HepG2 (cell line): ENCODE data around the gene BUB1. TPM values are rescaled to one million over a fixed set of nuclear protein-coding genes. Genes with fewer than 3 reads are reported as not detected.

Source experiments
- ATAC-seq: fragments of 200-7000 bp; cut with Tn5 transposase; 3 replicates; pipeline ENCODE4 v1.9.1; 2020; ENCODE audit warnings: mild to moderate bottlenecking, moderate library complexity
- BruUV-seq: library from RNA; stranded (reverse); fragments of 400-500 nt; replicated peaks from 2 replicates; lab custom pipeline; 2021; lab: Mats Ljungman, UMichigan
- CTCF ChIA-PET: fragments of 300-600 bp; formaldehyde crosslinking; extraction: SDS; loops from one replicate; lab custom pipeline; 2021; ENCODE audit warnings: low total read pairs, inconsistent platforms, low intra/inter-chr PET ratio; lab: Yijun Ruan, JAX
- POLR2A ChIA-PET: fragments of 350-600 bp; sonication (Branson Sonifier 250); formaldehyde crosslinking; loops from one replicate; lab custom pipeline; 2020; ENCODE audit warnings: antibody characterized with exemption, inconsistent platforms; lab: Yijun Ruan, JAX
- DNase-seq: peaks from one replicate; pipeline ENCODE4 v3.0.0-alpha.2; 2015; ENCODE audit warnings: low spot score
- FAIRE-seq: peaks from 3 replicates; lab custom pipeline; 2011; peaks lifted over from hg19 to GRCh38; lab: Jason Lieb, UNC
- H2AFZ ChIP-seq: one replicate; pipeline ENCODE4 v1.6.1; 2011; ENCODE audit warnings: low read length, inconsistent platforms
- H3K27ac ChIP-seq: fragments of 300-600 bp; 3 replicates; pipeline ENCODE4 v1.8.0; 2011; ENCODE audit warnings: mixed run types, mild to moderate bottlenecking, mixed read lengths, low read length, inconsistent platforms; ENCODE audit not compliant: insufficient read depth; ENCODE audit errors: extremely low read length
- H3K27me3 ChIP-seq, 2 experiments: fragments of 200-600 bp in 1 of 2; 2 replicates in 1 of 2; 3 replicates in 1 of 2; pipeline versions ENCODE4 v1.6.0 to v1.8.0; 2011; ENCODE audit warnings: low read length in 2 of 2, mild to moderate bottlenecking in 2 of 2, moderate library complexity in 2 of 2, inconsistent platforms in 1 of 2; ENCODE audit not compliant: insufficient read depth in 2 of 2, control insufficient read depth in 1 of 2
- H3K36me3 ChIP-seq, 2 experiments: fragments of 200-600 bp in 1 of 2; replicated peaks in 1 of 2; 2 replicates in 1 of 2; 3 replicates in 1 of 2; pipeline versions ENCODE4 v1.5.1 to v1.8.0; 2011; ENCODE audit warnings: low read length in 2 of 2, inconsistent platforms in 1 of 2; ENCODE audit not compliant: insufficient read depth in 2 of 2, control insufficient read depth in 1 of 2
- H3K4me1 ChIP-seq: 2 replicates; pipeline ENCODE4 v1.5.1; 2012; ENCODE audit warnings: low read length, inconsistent platforms; ENCODE audit not compliant: insufficient read depth
- H3K4me2 ChIP-seq: 2 replicates; pipeline ENCODE4 v1.6.0; 2011; ENCODE audit warnings: low read depth, low read length, inconsistent platforms
- H3K4me3 ChIP-seq, 3 experiments: fragments of 200-600 bp in 1 of 3; sonication (generic), shearing (Covaris generic) in 1 of 3; replicated peaks in 1 of 3; 2 replicates each; pipeline ENCODE4 v1.5.1; 2011 to 2016; ENCODE audit warnings: low read length in 3 of 3, inconsistent platforms in 2 of 3, low read depth in 2 of 3, mild to moderate bottlenecking in 2 of 3, control low read depth in 1 of 3, mixed read lengths in 1 of 3; ENCODE audit not compliant: insufficient read depth in 1 of 3
- H3K79me2 ChIP-seq: one replicate; pipeline ENCODE4 v1.6.1; 2011; ENCODE audit warnings: low read length, inconsistent platforms; ENCODE audit not compliant: insufficient read depth
- H3K9ac ChIP-seq: 2 replicates; pipeline ENCODE4 v1.6.0; 2011; ENCODE audit warnings: mild to moderate bottlenecking, low read depth, low read length, inconsistent platforms; ENCODE audit not compliant: insufficient read depth
- H3K9me3 ChIP-seq: 2 replicates; pipeline ENCODE4 v1.5.1; 2012; ENCODE audit warnings: mild to moderate bottlenecking, low read length
- H4K20me1 ChIP-seq: 2 replicates; pipeline ENCODE4 v1.6.0; 2011; ENCODE audit warnings: inconsistent platforms, mild to moderate bottlenecking, low read length, moderate library complexity; ENCODE audit not compliant: insufficient read depth
- ATM ChIP-seq: fragments of 450-650 bp; IDR thresholded peaks from 2 replicates; pipeline ENCODE4 v1.7.1; 2017; ENCODE audit warnings: mild to moderate bottlenecking, borderline replicate concordance
- ERF ChIP-seq: IDR thresholded peaks from 2 replicates; pipeline ENCODE4 v1.6.1; 2018; ENCODE audit warnings: missing biosample characterization, missing genetic modification reagents
- GPBP1L1 ChIP-seq: sonication (generic); formaldehyde crosslinking; IDR thresholded peaks from 2 replicates; pipeline ENCODE4 v1.5.0; 2020; ENCODE audit warnings: mild to moderate bottlenecking, missing genetic modification reagents
- GTF2F1 ChIP-seq: fragments of 150-350 bp; IDR thresholded peaks from 2 replicates; pipeline ENCODE4 v1.6.1; 2014; ENCODE audit warnings: low read length
- KDM4B ChIP-seq: sonication (generic); formaldehyde crosslinking; IDR thresholded peaks from 2 replicates; pipeline ENCODE4 v1.4.0; 2020; ENCODE audit warnings: missing genetic modification reagents
- MAF1 ChIP-seq: sonication (generic); formaldehyde crosslinking; IDR thresholded peaks from 2 replicates; pipeline ENCODE4 v1.5.0; 2020; ENCODE audit warnings: missing genetic modification reagents, borderline replicate concordance
- MXD3 ChIP-seq: IDR thresholded peaks from 2 replicates; pipeline ENCODE4 v1.6.1; 2016; ENCODE audit warnings: mild to moderate bottlenecking, missing biosample characterization, missing genetic modification reagents
- NFE2L1 ChIP-seq: sonication (generic); formaldehyde crosslinking; IDR thresholded peaks from 2 replicates; pipeline ENCODE4 v1.4.0; 2020; ENCODE audit warnings: missing genetic modification reagents, mild to moderate bottlenecking, borderline replicate concordance
- NFKB2 ChIP-seq: sonication (generic); formaldehyde crosslinking; IDR thresholded peaks from 2 replicates; pipeline ENCODE4 v1.4.0; 2020; ENCODE audit warnings: missing genetic modification reagents, borderline replicate concordance
- NFRKB ChIP-seq: fragments of 450-650 bp; IDR thresholded peaks from 2 replicates; pipeline ENCODE4 v1.6.1; 2017
- PBX2 ChIP-seq: IDR thresholded peaks from 2 replicates; pipeline ENCODE4 v1.6.1; 2016; ENCODE audit warnings: control low read depth
- RFX5 ChIP-seq: IDR thresholded peaks from 2 replicates; pipeline ENCODE4 v1.6.1; 2011; ENCODE audit warnings: low read depth, low read length, improper control_type of control experiment
- SP1 ChIP-seq, 2 experiments: fragments of 450-650 bp in 1 of 2; sonication (generic) in 1 of 2; formaldehyde crosslinking in 1 of 2; IDR thresholded peaks; 2 replicates each; pipeline versions ENCODE4 v1.4.0 to v1.6.1; 2016 to 2020; ENCODE audit warnings: missing genetic modification reagents in 1 of 2
- TCF12 ChIP-seq, 2 experiments: fragments of 450-650 bp in 1 of 2; sonication (generic) in 1 of 2; formaldehyde crosslinking in 1 of 2; IDR thresholded peaks; 2 replicates each; pipeline versions ENCODE4 v1.6.1 to v1.8.0; 2017 to 2022; ENCODE audit warnings: antibody characterized with exemption in 1 of 2, mild to moderate bottlenecking in 1 of 2, missing genetic modification reagents in 1 of 2, moderate library complexity in 1 of 2
- TOE1 ChIP-seq: sonication (generic); formaldehyde crosslinking; IDR thresholded peaks from 2 replicates; pipeline ENCODE4 v1.4.0; 2020; ENCODE audit warnings: mild to moderate bottlenecking, missing genetic modification reagents
- ZFP36L1 ChIP-seq: sonication (generic); formaldehyde crosslinking; IDR thresholded peaks from 2 replicates; pipeline ENCODE4 v1.8.0; 2022; ENCODE audit warnings: mild to moderate bottlenecking, missing genetic modification reagents, moderate library complexity
- ZNF234 ChIP-seq: sonication (generic); formaldehyde crosslinking; conservative IDR thresholded peaks from 2 replicates; pipeline ENCODE4 v1.5.1; 2020; ENCODE audit warnings: mild to moderate bottlenecking, missing genetic modification reagents
- ZNF484 ChIP-seq: sonication (generic); formaldehyde crosslinking; IDR thresholded peaks from 2 replicates; pipeline ENCODE4 v1.5.1; 2020; ENCODE audit warnings: mild to moderate bottlenecking, low read depth, missing genetic modification reagents, borderline replicate concordance
- ZNF644 ChIP-seq: IDR thresholded peaks from 2 replicates; pipeline ENCODE4 v1.6.1; 2016; ENCODE audit warnings: low read depth
- ZUFSP ChIP-seq: sonication (generic); formaldehyde crosslinking; IDR thresholded peaks from 2 replicates; pipeline ENCODE4 v1.9.0; 2021; ENCODE audit warnings: missing genetic modification reagents, mild to moderate bottlenecking, borderline replicate concordance
- WGBS: methylation state at CpG from one replicate; pipeline ENCODE4 v1.1.6; 2017; ENCODE audit warnings: low lambda C conversion rate; 5-methylcytosine and 5-hydroxymethylcytosine counted together
- in situ Hi-C: cut with HindIII; loops from 2 replicates; pipeline ENCODE4 v1.10.0; 2017; ENCODE audit warnings: low pct_unique_long_range_greater_than_20kb; ENCODE audit not compliant: extremely low pct_ligation_motif_present
- intact Hi-C: fragments of 100-400 bp; cut with micrococcal nuclease; formaldehyde crosslinking; loops from one replicate; pipeline ENCODE4 v1.10.0; 2022; ENCODE audit not compliant: unreplicated experiment
- polyA plus RNA-seq, 8 experiments: library from polyadenylated mRNA; depleted of rRNA in 3 of 8; stranded (reverse) in 7 of 8; unstranded in 1 of 8; fragments of >200 nt; fragmentation: Illumina TruSeq in 4 of 8; extraction: Trizol in 4 of 8; gene quantifications; 2 replicates each; pipeline versions ENCODE4 v1.2.1 to v1.2.3, GENCODE V29; 2011 to 2016; ENCODE audit warnings: low read depth in 4 of 8, missing spikeins in 1 of 8, mixed read lengths in 1 of 8; ENCODE audit not compliant: insufficient read depth in 1 of 8
- total RNA-seq, 5 experiments: library from RNA; depleted of rRNA; stranded (reverse); fragments of >200 nt; fragmentation: Illumina TruSeq; extraction: Trizol; gene quantifications; 2 replicates each; pipeline ENCODE4 v1.2.3, GENCODE V29; 2016; ENCODE audit warnings: low read depth in 1 of 5

Gene BUB1
- total and polyA plus RNA-seq, 2 of the 13 experiments (the other 11 are each of a cell fraction or from before 2014, with no cell fraction given), result 27.8 to 52.6 TPM

GRCh38 chr2:110717734-110718133, 39.9 kb upstream of the BUB1 start:
- DNase-seq (no peak), ATAC-seq (no peak), FAIRE-seq (no peak)
- Histone ChIP-seq H3K4me3 (no peak overlapping the region), H2AFZ (no peak overlapping the region), H3K9me3 (no peaks in the 10 kb centered on the region), H3K79me2 (no peaks in the 10 kb centered on the region), H3K4me1 (no peaks in the 10 kb centered on the region), H4K20me1 (no peaks in the 10 kb centered on the region), H3K4me2 (no peak overlapping the region), H3K9ac (no peak overlapping the region), H3K27ac (no peak overlapping the region), H3K27me3 (peaks cover 4 to 29% of the 10 kb centered on the region in 2 experiments; a peak in 4 of 5 replicates), H3K36me3 (no peaks in the 10 kb centered on the region)
- TF ChIP-seq TCF12 (IDR thresholded peaks at IDR 0.05) (no peak), TCF12 (CRISPR knock-in tag; IDR thresholded peaks at IDR 0.05) (no peak), NFRKB (no peak), NFKB2 (CRISPR knock-in tag) (no peak), GPBP1L1 (CRISPR knock-in tag) (no peak), MXD3 (CRISPR knock-in tag) (no peak), NFE2L1 (CRISPR knock-in tag) (no peak), ZFP36L1 (CRISPR knock-in tag) (no peak), ZNF644 (CRISPR knock-in tag) (no peak), KDM4B (CRISPR knock-in tag) (no peak), ZNF484 (CRISPR knock-in tag) (no peak), ZUFSP (CRISPR knock-in tag) (no peak), RFX5 (no peak), ATM (no peak), MAF1 (CRISPR knock-in tag) (no peak), GTF2F1 (no peak), ERF (CRISPR knock-in tag) (no peak), ZNF234 (no peak), SP1 (IDR thresholded peaks at IDR 0.05) (no peak), SP1 (CRISPR knock-in tag; IDR thresholded peaks at IDR 0.05) (no peak), TOE1 (no peak), PBX2 (CRISPR knock-in tag) (no peak)
- POLR2A ChIA-PET, result no interaction called here
- in situ Hi-C loops (no loop called here), intact Hi-C loops (no loop called here)
- 2% methylated on average over 4 of the region's 4 CpGs for WGBS
- BruUV-seq, result no TSS peak
- CTCF ChIA-PET, result no interaction called here
